ENCODE measurements around the gene DDX52.

Gene DDX52

GRCh38 chr17:37671028-37671823 is 28.0 kb upstream of the DDX52 start:
- no peak overlapping the region for H3K4me3 ChIP-seq (ENCODE audit: low read length)
- TF ChIP-seq CTCF (conservative IDR thresholded peaks at IDR 0.05; ENCODE audit: low read length) = no peak
- no peak for DNase-seq (ENCODE audit: low read depth)

DNA sequence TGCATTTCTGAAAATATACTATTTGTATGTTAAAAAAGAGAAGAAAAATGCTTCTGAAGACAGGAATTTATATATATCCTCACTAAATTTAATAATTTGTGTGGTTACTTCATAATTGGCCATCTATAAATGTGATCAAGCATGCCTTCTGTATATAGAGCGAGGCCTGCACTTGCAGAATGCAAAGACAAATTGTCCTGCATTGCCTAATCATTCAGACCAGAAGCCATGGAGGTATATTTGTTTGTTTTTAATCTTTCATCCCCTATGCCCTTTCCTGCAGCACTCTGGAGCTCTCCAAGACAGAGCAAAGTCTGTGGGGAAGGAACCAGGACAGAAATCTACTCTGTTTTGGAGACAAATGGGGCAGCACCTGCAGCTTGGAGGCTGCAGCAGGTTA is 23.8 kb upstream of the DDX52 start:
- TF ChIP-seq CTCF (conservative IDR thresholded peaks at IDR 0.05; ENCODE audit: low read length) = no peak
- no peak overlapping the region for H3K4me3 ChIP-seq (ENCODE audit: low read length)
- no peak for DNase-seq (ENCODE audit: low read depth)

GRCh38 chr17:37664214-37664613 is 21.0 kb upstream of the DDX52 start:
- TF ChIP-seq CTCF (conservative IDR thresholded peaks at IDR 0.05; ENCODE audit: low read length) = no peak
- no peak for DNase-seq (ENCODE audit: low read depth)
- no peak overlapping the region for H3K4me3 ChIP-seq (ENCODE audit: low read length)

DNA sequence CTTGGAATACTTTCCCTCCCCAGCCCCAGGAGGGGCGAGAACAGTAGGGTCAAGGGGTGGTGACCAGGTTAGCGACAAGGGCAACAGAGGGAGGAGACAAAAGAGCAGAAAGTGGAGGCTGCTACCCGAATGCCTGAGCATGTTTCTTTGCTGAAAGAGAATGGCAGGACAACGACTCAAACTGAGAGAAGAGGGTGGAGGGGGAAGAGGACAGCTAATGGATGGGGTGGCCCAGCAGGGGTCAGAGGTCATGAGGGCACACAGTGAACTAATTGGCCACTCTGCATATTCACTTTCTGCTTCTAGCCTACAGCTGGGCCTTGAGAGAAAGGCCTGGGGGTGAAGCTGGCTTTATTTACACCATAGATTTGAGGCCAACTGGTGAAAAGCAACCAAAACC is 19.1 kb upstream of the DDX52 start:
- no peak for TF ChIP-seq CTCF (conservative IDR thresholded peaks at IDR 0.05; ENCODE audit: low read length)
- no peak for DNase-seq (ENCODE audit: low read depth)
- no peak overlapping the region for H3K4me3 ChIP-seq (ENCODE audit: low read length)

DNA sequence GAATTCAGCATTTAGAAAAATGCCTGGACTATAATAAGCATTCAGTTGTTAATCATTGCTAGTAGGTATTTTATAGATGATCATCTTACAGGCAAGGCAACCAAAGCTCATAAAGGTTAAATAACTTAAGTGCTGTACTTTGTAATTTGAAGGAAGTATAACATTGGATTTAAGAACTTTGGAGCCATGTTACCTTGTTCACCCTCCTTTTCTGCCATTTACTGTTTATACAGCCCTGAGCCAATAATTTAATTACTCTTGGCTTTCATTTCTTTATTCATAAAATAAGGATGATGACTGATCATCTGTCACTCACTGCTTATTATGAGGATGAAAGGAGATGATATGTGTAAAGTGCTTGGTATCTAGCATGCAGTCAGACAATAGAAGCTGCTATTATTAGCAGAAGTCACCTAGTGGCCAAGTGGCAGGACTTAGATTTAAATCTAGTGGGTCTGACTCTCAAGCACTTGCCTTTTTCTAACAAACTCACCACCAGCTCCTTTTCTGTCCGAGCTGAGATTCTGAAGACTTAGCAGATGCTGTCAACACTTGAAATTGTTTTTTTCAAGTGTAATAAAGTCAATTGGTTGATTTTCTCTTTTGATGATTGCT is 18.3 kb upstream of the DDX52 start:
- no peak overlapping the region for H3K4me3 ChIP-seq (ENCODE audit: low read length)
- DNase-seq (ENCODE audit: low read depth) = no peak
- no peak for TF ChIP-seq CTCF (conservative IDR thresholded peaks at IDR 0.05; ENCODE audit: low read length)

DNA sequence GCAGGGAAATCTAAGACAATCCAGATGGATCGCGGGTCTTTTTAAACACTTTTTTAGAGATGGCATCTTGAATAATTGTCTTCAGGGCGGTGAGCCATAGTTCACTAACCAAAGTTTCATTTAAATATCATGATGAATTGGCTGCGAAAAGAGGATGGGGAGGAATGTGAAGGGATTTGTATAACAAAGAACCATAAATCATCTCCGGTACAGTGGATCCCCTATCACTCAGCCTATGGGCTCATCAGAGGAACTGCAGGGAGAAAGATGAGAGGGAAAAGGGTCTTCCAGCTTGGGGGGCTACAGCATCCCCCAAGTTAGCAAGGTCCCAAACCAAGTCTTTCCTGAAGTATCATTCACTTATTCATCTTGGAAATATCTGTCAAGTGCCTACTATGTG is 16.7 kb upstream of the DDX52 start:
- TF ChIP-seq CTCF (conservative IDR thresholded peaks at IDR 0.05; ENCODE audit: low read length) = no peak
- DNase-seq (ENCODE audit: low read depth) = no peak
- no peak overlapping the region for H3K4me3 ChIP-seq (ENCODE audit: low read length)

DNA sequence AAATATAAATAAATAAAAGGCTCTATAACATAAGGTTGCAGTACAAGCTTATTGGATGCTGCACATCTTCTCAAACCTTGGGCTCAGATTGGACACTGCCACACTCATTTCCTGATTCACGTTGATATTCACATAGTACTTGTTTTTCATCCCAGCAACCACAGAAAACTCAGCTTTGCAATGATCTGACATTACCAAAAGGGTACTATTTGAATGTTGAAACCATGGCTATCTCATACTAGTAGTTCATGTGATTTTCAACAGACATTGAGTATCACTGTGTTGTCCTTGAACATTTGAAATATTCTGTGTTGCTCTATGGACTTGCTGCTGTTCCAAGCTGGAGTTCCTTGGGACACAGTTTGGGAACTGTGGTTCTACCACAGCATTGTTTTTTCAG is 14.0 kb upstream of the DDX52 start:
- no peak for TF ChIP-seq CTCF (conservative IDR thresholded peaks at IDR 0.05; ENCODE audit: low read length)
- no peak overlapping the region for H3K4me3 ChIP-seq (ENCODE audit: low read length)
- DNase-seq (ENCODE audit: low read depth) = no peak
